IPS-NIHi7 (cell line): Measurements from ENCODE around the gene DYNLL1.
A peak's percentile ranks its signal among the peaks of the same experiment; 100 is the strongest.
"Not testable (repeated sequence)": the region's sequence is repeated elsewhere in the genome, so short reads cannot be mapped to it uniquely, and the experiment has no call there.

Experiments
- DNase-seq: peaks from one replicate; pipeline ENCODE4 v3.0.0; 2012; ENCODE audit warnings: mixed read lengths; ENCODE audit errors: extremely low spot score

Gene DYNLL1

DNA sequence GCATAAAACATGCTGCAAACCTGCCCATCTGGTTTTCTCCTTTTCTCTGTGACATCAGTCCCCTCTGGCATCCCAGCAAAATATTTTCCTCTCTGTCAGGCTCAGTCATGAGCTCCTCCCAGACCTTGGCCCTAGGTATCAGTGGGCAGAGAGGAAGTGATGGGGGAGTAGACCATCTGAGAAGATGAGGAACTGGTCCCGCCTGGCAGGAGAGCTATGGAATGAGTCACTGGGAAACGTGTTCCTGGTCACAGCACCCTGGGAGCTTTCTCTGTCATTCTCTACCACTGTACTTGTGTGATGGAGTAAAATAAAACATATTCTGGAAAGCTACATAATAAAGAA is 21.3 kb upstream of the DYNLL1 start:
- peak; percentile 44 for DNase-seq

- DNase-seq = no peak
Observed at GRCh38 chr12:120475643-120476042, 20.3 kb upstream of the DYNLL1 start.

DNA sequence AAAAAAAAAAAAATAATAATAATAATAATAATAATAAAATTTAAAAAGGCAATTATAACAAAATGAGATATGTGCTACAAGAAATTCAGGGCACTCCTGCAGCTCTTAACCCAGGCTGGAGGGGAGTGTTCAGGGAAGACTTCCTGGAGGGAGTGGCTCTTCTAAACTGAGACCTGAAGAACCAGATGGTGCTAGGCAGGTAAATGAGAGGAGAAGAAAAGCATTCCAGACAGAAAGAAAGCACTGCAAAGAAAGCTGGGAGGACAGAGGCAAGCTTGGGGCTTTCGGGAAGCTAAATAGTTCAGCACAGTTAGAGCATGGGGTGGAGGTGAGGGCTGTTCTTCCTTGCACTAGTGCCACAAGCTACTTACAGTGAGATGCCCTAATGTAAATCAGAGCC is 16.5 kb upstream of the DYNLL1 start:
- DNase-seq = no peak

DNA sequence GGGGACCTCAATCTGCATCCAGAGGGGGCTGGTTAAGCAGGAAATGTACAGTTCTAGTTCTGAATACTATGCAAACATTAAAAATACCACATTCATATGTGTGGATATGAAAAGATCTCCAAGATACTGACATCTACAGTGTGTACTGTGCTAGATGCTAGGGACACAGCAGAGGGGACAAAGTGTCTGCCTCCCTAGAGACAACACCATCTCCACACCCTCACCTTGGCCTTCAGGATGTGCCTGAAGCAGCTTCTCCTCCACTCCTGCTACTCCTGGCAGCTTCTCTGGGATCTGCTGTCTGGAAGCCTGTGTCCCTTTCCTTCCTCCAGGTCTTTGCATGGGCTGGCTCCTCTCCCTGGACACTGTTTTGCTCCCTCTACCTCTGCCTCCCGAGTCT is 15.7 kb upstream of the DYNLL1 start:
- no peak for DNase-seq

DNA sequence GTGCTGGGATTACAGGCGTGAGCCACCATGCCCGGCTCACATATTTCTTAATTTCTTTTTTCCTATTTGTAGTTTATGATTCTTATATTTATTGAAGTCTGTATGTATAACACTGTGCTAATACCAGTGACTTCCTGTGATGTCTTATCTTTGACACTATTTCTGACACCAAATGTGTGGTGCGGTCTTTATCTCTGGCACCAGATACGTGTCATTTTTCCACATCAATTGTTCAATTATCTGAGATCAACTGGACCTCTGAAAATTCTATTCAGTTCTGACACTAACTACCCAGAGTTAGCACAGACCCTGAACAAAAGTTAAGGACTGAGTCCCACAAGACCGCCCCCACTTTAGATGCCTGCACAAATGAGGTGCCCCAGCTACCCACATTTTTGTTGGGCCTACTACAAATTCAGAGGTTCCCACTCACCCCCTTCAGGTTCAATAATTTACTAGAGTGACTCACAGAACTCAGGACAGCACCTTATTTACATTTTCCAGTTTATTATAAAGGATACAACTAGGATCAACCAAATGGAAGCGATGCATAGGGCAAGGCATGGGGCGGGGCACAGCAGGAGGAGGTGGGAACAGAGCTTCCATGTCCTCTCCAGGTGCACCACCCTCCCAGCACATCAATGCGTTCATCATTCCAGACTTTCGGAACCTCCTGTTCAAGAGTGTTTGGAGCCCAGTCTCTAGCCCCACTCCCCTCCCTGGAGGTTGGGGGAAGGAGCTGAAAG is 14.7 kb upstream of the DYNLL1 start:
- DNase-seq = no peak

- no peak for DNase-seq
Observed at GRCh38 chr12:120483621-120484020, 12.3 kb upstream of the DYNLL1 start.

GRCh38 chr12:120485961-120486881 is 9.7 kb upstream of the DYNLL1 start:
- DNase-seq = no peak

GRCh38 chr12:120487552-120487951 is 8.4 kb upstream of the DYNLL1 start:
- DNase-seq = not testable (repeated sequence)

- no peak for DNase-seq
Observed at GRCh38 chr12:120488057-120488640, 7.8 kb upstream of the DYNLL1 start.

DNA sequence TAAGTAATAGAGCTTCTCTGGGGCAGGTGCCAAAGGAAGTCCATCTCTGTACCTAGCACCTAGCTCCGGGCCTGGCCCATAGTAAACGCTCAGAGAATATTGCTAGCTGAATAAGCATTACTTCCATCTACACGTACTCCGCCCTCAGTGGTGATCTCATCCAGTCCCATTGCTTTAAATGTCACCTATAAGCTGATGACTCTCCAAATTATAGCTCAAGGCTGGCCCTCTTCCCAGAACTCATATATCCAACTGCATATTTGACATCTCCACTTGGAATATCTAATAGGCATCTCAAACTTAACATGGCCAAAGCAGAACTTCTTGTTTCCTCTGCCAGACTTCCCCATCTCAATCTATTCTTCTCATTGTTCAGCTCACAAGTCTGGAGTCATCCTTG is 6.9 kb upstream of the DYNLL1 start:
- DNase-seq = no peak

DNA sequence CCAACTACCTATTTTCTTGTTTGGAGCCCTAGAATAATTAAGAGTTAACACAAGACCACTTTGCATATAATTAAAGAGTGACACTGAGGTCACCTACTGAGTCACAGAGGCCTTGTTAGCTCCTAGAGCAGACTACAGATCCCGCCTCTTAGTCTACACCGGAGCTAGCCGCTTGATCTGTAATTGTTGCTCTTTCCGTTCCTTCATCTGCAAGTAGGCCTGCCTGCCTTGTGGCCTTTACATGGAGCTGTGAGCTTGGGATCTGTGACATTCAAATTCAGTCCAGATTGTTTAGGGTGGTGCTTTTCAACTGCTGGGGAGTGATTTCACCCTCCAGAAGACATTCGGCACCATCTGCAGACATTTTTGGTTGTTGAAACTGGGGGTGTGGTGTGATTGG is 5.6 kb upstream of the DYNLL1 start:
- DNase-seq = no peak

DNA sequence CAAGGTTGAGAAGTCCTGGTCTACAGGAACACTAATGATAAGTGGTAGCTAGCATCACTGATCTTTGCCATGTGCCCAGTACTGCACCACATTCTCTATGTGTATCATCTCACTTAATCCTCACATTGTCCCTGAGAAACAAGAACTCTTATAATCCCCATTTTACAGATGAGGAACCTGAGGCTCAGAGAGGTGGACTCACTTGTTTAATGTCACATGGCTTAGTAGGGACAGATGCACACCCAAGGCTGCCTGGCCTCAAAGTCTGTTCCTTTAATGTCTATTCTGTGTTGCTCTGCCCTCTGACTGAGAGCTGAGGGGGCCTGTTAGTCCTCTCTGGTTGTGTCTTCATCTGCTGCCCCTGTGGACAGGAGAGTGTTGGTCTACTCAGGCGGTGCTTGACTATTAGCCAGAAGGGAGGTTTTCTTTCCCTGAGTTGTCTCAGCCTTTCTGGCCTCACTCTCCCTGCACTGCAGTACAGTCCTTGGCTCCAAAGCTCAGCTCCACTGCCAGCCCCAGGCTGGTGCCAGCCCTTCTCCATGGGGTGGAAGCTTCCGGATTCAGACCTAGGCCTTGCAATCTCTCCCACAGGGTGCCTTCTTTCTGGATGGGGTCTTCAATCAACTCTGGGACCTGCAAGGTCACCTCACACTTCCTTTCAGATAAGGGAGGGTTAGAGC is 4.9 kb upstream of the DYNLL1 start:
- DNase-seq = no peak

- DNase-seq = no peak
Observed at GRCh38 chr12:120495186-120495730, 655 bp upstream of the DYNLL1 start.

DNA sequence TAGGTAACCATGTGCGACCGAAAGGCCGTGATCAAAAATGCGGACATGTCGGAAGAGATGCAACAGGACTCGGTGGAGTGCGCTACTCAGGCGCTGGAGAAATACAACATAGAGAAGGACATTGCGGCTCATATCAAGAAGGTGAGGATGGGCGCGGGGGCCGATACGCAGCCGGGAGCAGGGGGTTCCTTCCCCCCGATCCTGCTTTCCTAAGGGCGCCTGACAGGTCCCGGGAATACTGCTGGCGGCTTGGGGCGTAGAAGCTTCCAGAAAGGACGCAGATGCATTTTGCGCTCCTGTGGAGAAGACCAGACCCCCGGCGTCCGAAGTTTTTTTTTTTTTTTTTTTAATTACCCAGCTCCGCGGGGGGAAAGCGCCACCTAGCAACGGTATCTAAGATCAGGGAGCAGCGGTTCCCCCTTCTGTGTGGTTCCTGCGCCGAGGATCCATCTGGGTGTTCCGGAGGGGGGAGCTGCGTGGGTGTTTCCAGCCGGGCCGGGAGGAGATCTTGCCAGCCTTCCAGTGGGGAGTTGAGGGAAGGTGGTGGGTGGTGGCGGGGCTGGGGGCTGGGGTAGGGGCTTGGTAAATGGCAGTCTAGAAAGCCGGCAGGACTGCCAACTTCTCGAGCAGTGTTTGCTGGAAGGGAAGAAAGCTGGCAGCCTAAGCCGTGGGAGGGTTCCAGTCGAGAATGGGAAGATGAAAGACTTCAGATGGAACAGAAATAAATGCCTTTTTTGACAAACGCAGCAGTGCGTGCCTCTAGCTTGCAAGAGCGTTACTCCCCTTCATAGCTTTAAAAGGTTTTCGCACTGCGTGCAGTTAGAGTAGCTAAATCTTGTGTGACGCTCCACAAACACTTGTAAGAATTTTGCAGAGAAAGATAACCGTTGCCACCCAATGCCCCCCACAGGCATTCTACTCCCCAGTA is 764 bp downstream of the DYNLL1 start:
- peak; percentile 63 for DNase-seq

DNA sequence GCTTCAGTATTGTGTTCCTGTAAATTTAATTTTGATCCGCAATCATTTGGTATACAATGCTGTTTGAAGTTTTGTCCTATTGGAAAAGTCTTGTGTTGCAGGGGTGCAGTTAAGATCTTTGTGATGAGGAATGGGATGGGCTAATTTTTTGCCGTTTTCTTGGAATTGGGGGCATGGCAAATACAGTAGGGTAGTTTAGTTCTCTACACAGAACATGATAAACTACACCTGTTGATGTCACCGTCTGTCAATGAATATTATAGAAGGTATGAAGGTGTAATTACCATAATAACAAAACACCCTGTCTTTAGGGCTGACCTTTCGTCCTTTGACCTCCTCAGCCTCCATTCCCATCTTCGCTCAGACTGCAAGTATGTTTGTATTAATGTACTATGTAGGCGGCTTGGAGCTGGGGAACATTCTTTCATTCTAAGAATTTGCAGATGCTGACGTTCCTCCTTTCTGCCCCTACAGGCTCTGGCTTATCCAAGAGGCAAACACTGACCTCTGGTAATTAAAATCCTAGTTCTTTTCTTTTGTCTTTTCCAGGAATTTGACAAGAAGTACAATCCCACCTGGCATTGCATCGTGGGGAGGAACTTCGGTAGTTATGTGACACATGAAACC is 1.7 kb downstream of the DYNLL1 start:
- DNase-seq = no peak

DNA sequence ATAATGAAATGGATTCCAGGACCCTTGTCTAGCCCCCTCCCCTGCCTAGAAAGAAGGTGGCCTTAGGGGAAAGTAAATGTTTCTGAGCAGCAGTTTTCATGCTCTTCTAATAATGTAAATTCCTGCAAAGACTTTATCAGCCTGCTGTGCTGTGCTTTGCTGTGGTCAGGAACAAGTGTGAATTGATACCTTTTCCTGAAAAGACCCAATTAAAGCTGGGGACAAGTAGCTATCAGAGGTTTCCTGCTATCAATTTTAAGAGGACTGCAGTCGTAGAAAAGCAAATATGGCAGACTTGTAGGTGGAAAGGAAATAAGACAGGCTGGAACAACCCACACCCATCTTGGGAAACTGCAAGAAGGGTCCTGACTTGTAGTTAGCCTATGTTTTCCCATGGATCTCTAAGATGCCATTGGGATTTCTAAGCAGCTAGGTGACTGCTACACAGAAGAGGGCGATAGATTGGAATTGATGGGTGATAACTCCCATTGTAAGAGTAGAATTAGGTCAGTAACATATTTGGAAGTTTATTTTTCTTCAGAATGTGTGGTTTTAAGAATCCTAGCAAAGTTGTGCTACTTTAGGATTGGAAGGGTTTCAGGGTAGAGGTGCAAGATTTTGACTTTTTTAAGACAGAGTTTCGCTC is 3.1 kb downstream of the DYNLL1 start:
- DNase-seq = no peak

GRCh38 chr12:120500581-120500980 is 4.7 kb downstream of the DYNLL1 start:
- DNase-seq = no peak

- no peak for DNase-seq
Observed at GRCh38 chr12:120504587-120504986, 8.7 kb downstream of the DYNLL1 start.

- DNase-seq = no peak
Observed at GRCh38 chr12:120508537-120508936, 12.6 kb downstream of the DYNLL1 start.

GRCh38 chr12:120514002-120514401 is 18.1 kb downstream of the DYNLL1 start:
- no peak for DNase-seq
